Measurements from ENCODE around the gene AP2B1. TPM values are rescaled to one million over a fixed set of nuclear protein-coding genes. Genes with fewer than 3 reads are reported as not detected.

Gene AP2B1
- total and polyA plus RNA-seq, 9 of the 15 experiments (the other 6 are each of a cell fraction or from before 2014, with no cell fraction given): 60.1 to 287 (median 105) TPM

- ATAC-seq (no peak), DNase-seq (ENCODE audit: extremely low read depth in 1 of 4, low spot score in 3 of 4) (no peak), FAIRE-seq (no peak)
- TF ChIP-seq ZNF644 (tag; IDR thresholded peaks at IDR 0.05; ENCODE audit: low read depth) (no peak), ZNF589 (CRISPR knock-in tag; IDR thresholded peaks at IDR 0.05; ENCODE audit: low read depth) (no peak), RBM25 (IDR thresholded peaks at IDR 0.05; ENCODE audit: low read depth, low read length, severe bottlenecking) (no peak), PCBP1 (IDR thresholded peaks at IDR 0.05; ENCODE audit: low read depth, low read length, poor library complexity, severe bottlenecking) (no peak), ARID2 (IDR thresholded peaks at IDR 0.05) (no peak), ZNF778 (CRISPR knock-in tag; IDR thresholded peaks at IDR 0.05) (no peak), RBM34 (IDR thresholded peaks at IDR 0.05; ENCODE audit: borderline replicate concordance, insufficient read depth, low read length) (no peak), MAZ (CRISPR knock-in tag; conservative IDR thresholded peaks at IDR 0.05 in 1 of 2, IDR thresholded peaks at IDR 0.05 in 1 of 2) (no peak), MCM5 (IDR thresholded peaks at IDR 0.05; ENCODE audit: low read depth) (no peak), CREM (IDR thresholded peaks at IDR 0.05; ENCODE audit: low read depth) (no peak), COPS2 (conservative IDR thresholded peaks at IDR 0.05) (no peak), SP2 (IDR thresholded peaks at IDR 0.05; ENCODE audit: extremely low read depth, low read depth, low read length, poor library complexity, severe bottlenecking) (no peak), DEAF1 (CRISPR knock-in tag; IDR thresholded peaks at IDR 0.05) (no peak), ZBED1 (IDR thresholded peaks at IDR 0.05) (no peak)
- TF ChIP-seq, protein P1, sequence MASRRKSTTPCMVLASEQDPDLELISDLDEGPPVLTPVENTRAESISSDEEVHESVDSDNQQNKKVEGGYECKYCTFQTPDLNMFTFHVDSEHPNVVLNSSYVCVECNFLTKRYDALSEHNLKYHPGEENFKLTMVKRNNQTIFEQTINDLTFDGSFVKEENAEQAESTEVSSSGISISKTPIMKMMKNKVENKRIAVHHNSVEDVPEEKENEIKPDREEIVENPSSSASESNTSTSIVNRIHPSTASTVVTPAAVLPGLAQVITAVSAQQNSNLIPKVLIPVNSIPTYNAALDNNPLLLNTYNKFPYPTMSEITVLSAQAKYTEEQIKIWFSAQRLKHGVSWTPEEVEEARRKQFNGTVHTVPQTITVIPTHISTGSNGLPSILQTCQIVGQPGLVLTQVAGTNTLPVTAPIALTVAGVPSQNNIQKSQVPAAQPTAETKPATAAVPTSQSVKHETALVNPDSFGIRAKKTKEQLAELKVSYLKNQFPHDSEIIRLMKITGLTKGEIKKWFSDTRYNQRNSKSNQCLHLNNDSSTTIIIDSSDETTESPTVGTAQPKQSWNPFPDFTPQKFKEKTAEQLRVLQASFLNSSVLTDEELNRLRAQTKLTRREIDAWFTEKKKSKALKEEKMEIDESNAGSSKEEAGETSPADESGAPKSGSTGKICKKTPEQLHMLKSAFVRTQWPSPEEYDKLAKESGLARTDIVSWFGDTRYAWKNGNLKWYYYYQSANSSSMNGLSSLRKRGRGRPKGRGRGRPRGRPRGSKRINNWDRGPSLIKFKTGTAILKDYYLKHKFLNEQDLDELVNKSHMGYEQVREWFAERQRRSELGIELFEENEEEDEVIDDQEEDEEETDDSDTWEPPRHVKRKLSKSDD (conservative IDR thresholded peaks at IDR 0.05; ENCODE audit: low read length): no peak
- TF ChIP-seq, protein P2, sequence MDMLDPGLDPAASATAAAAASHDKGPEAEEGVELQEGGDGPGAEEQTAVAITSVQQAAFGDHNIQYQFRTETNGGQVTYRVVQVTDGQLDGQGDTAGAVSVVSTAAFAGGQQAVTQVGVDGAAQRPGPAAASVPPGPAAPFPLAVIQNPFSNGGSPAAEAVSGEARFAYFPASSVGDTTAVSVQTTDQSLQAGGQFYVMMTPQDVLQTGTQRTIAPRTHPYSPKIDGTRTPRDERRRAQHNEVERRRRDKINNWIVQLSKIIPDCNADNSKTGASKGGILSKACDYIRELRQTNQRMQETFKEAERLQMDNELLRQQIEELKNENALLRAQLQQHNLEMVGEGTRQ (CRISPR knock-in tag; IDR thresholded peaks at IDR 0.05): no peak
- H3K9me3 ChIP-seq (replicated peaks; ENCODE audit: control insufficient read depth, insufficient read depth, low read depth, low read length): no peaks in the 10 kb centered on the region
- H3K27me3 ChIP-seq (ENCODE audit: control insufficient read depth in 2 of 2, insufficient read depth in 2 of 2, low read length in 2 of 2): no peaks in the 10 kb centered on the region
- H3K79me2 ChIP-seq (ENCODE audit: control insufficient read depth, insufficient read depth, low read length): no peaks in the 10 kb centered on the region
- no peak overlapping the region for H3K9ac ChIP-seq (ENCODE audit: insufficient read depth in 1 of 2, low read depth in 2 of 2, low read length in 2 of 2)
- no peaks in the 10 kb centered on the region for H3K36me3 ChIP-seq (ENCODE audit: control insufficient read depth, insufficient read depth, low read length)
- intact Hi-C loops (cut with micrococcal nuclease): no loop called here
- no peaks in the 10 kb centered on the region for H4K20me1 ChIP-seq (replicated peaks; ENCODE audit: control insufficient read depth, insufficient read depth, low read length)
- no peaks in the 10 kb centered on the region for H3K9me1 ChIP-seq (ENCODE audit: control insufficient read depth, insufficient read depth, low read length)
- no peak overlapping the region for H3K27ac ChIP-seq (ENCODE audit: extremely low read depth, low read depth, low read length)
- ChIA-PET POLR2A (interaction anchor here (0.8 to 2.5 kb wide), 3 partner anchors 9 to 308 kb away, joined by 3 to 14 read pairs (median 7); no protein-coding TSS in a partner anchor), CTCF (ENCODE audit: low intra/inter-chr PET ratio) (no interaction called here)
- BruUV-seq (replicated peaks): no TSS peak
- no peak overlapping the region for H3K4me3 ChIP-seq
- H3K4me2 ChIP-seq (ENCODE audit: insufficient read depth, low read length): no peak overlapping the region
- peaks cover 10 to 24% of the 10 kb centered on the region in 2 experiments; a peak in 3 of 5 replicates for H3K4me1 ChIP-seq (replicated peaks in 1 of 2; ENCODE audit: control insufficient read depth in 2 of 2, insufficient read depth in 2 of 2, low read length in 2 of 2)
- in situ Hi-C loops (cut with MboI): no loop called here
- no peak overlapping the region for H2AFZ ChIP-seq (ENCODE audit: low read depth, low read length)
Observed at GRCh38 chr17:35542990-35543389, 44.1 kb upstream of the AP2B1 start.

Measured in K562 (cell line).